ENCODE data around the gene TSPAN9. TPM values are rescaled to one million over a fixed set of nuclear protein-coding genes. Genes with fewer than 3 reads are reported as not detected.

TSPAN9 gene
- total and polyA plus RNA-seq, 4 donors, result 17.4 to 62.9 (median 34.2) TPM

DNA sequence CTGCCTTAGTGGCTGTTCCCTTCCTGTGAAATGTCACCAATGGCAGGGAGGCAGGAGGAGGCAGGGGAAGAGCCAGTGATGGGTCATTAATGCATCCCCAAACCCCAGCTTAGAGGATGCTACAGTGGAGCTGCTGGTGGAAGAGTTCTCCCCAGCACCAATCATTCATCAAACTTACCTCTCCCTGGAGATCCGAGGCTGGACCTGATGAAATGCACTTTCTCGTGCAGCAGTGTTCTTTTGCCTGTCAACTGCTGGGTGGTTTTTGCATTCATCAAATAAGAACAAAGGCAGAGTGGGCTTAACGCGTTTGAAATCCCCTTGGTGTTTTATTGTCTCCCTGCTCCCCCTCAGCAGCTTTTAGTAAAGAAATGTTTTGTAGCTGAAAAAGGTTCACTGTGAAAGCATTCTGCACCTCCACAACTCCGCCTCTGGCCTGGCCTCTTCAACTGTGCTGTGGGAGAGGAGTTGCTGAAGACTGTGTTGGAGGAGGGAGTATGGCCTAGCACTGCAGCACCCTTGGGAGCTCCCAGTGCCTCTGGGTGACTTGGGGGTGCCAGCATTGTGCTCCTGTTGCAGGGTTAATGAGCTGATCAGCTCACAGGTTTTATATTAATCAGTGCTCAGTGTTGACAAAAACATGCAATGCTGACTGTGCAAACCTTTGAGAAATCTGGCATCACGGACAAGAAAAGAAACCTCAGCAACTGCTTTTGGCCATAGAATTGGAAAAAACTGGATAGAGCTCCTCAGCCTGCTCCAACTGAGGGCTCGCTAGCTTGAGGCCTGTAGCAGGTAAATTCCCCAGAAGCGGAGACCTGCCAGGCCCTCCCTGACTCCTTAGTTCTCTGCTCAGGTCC lies 14.4 kb downstream of the TSPAN9 start:
- peak overlapping the region in 1 of 2 donors; percentile 70 for H3K9ac ChIP-seq (ENCODE audit: low read depth in 1 of 2, low read length in 2 of 2)
- TF ChIP-seq HNF4A (conservative IDR thresholded peaks at IDR 0.05), result peak in 1 of 2 donors; percentile 22
- TF ChIP-seq, protein P1, sequence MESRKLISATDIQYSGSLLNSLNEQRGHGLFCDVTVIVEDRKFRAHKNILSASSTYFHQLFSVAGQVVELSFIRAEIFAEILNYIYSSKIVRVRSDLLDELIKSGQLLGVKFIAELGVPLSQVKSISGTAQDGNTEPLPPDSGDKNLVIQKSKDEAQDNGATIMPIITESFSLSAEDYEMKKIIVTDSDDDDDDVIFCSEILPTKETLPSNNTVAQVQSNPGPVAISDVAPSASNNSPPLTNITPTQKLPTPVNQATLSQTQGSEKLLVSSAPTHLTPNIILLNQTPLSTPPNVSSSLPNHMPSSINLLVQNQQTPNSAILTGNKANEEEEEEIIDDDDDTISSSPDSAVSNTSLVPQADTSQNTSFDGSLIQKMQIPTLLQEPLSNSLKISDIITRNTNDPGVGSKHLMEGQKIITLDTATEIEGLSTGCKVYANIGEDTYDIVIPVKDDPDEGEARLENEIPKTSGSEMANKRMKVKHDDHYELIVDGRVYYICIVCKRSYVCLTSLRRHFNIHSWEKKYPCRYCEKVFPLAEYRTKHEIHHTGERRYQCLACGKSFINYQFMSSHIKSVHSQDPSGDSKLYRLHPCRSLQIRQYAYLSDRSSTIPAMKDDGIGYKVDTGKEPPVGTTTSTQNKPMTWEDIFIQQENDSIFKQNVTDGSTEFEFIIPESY (IDR thresholded peaks at IDR 0.05), result no peak
- 54% methylated on average over 8 of the region's 8 CpGs for WGBS

DNA sequence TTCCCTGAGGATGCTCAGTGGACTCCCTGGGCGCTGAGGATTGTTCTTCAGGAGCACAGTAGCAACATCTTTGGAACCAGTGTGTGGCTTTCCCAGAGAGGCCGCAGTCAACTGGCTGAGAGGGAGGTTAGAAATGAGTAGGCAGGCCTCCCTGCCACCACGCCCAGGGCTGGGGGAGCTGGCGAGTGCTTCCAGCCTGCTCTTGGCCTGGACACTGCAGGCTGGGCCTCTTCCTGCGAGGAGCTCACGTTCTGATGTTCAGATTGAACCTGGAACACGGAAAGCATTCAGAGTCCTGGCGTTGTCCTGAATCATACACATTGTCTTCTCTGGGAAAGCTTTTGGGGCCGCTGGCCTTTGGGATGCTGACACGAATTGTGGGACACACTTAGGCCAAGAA lies 15.6 kb downstream of the TSPAN9 start:
- Histone ChIP-seq H3K9me3 (ENCODE audit: control insufficient read depth in 4 of 4, low read length in 3 of 4) (no peaks in the 10 kb centered on the region), H3K27ac (ENCODE audit: low read depth in 1 of 2, low read length in 2 of 2) (peak overlapping the region in 1 of 2 donors; percentile 15), H3K4me1 (ENCODE audit: control insufficient read depth in 4 of 4, insufficient read depth in 4 of 4, low read length in 3 of 4) (peaks cover 20 to 62% (median 43%) of the 10 kb centered on the region in 4 donors), H3K27me3 (ENCODE audit: control insufficient read depth in 4 of 4, insufficient read depth in 4 of 4, low read length in 3 of 4) (no peaks in the 10 kb centered on the region), H3K36me3 (ENCODE audit: control insufficient read depth in 4 of 4, insufficient read depth in 3 of 4, low read depth in 1 of 4, low read length in 3 of 4) (peaks cover 0 to 2% (median 0%) of the 10 kb centered on the region in 4 donors), H3K4me3 (ENCODE audit: low read depth in 1 of 3, low read length in 3 of 3) (no peak overlapping the region), H3K9ac (ENCODE audit: low read depth in 1 of 2, low read length in 2 of 2) (no peak overlapping the region)
- TF ChIP-seq, protein P2, sequence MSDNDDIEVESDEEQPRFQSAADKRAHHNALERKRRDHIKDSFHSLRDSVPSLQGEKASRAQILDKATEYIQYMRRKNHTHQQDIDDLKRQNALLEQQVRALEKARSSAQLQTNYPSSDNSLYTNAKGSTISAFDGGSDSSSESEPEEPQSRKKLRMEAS (IDR thresholded peaks at IDR 0.05), result no peak
- TF ChIP-seq JUND (IDR thresholded peaks at IDR 0.05), result no peak
- TF ChIP-seq HNF4G (IDR thresholded peaks at IDR 0.05), result no peak
- TF ChIP-seq, protein P3, sequence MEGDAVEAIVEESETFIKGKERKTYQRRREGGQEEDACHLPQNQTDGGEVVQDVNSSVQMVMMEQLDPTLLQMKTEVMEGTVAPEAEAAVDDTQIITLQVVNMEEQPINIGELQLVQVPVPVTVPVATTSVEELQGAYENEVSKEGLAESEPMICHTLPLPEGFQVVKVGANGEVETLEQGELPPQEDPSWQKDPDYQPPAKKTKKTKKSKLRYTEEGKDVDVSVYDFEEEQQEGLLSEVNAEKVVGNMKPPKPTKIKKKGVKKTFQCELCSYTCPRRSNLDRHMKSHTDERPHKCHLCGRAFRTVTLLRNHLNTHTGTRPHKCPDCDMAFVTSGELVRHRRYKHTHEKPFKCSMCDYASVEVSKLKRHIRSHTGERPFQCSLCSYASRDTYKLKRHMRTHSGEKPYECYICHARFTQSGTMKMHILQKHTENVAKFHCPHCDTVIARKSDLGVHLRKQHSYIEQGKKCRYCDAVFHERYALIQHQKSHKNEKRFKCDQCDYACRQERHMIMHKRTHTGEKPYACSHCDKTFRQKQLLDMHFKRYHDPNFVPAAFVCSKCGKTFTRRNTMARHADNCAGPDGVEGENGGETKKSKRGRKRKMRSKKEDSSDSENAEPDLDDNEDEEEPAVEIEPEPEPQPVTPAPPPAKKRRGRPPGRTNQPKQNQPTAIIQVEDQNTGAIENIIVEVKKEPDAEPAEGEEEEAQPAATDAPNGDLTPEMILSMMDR (IDR thresholded peaks at IDR 0.05; ENCODE audit: low read depth, low read length, missing input control), result no peak
- no peak for TF ChIP-seq RXRA (IDR thresholded peaks at IDR 0.05)
- no peak for TF ChIP-seq NR2F2 (IDR thresholded peaks at IDR 0.05)
- TF ChIP-seq TAF1 (conservative IDR thresholded peaks at IDR 0.05), result no peak
- no peak for TF ChIP-seq SP1 (IDR thresholded peaks at IDR 0.05)
- TF ChIP-seq YY1 (IDR thresholded peaks at IDR 0.05), result no peak
- no peak for TF ChIP-seq HNF4A (conservative IDR thresholded peaks at IDR 0.05)
- TF ChIP-seq, protein P4, sequence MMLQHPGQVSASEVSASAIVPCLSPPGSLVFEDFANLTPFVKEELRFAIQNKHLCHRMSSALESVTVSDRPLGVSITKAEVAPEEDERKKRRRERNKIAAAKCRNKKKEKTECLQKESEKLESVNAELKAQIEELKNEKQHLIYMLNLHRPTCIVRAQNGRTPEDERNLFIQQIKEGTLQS (IDR thresholded peaks at IDR 0.05), result no peak
- TF ChIP-seq FOXA1 (IDR thresholded peaks at IDR 0.05), result no peak
- TF ChIP-seq RAD21 (IDR thresholded peaks at IDR 0.05), result no peak
- DNase-seq (ENCODE audit: low spot score), result no peak
- WGBS, result 91% methylated on average over 10 of the region's 10 CpGs

More for the DNA sequence above, 14.4 kb downstream of the TSPAN9 start:
- H3K36me3 ChIP-seq (ENCODE audit: control insufficient read depth in 4 of 4, insufficient read depth in 3 of 4, low read depth in 1 of 4, low read length in 3 of 4), result peaks cover 0 to 2% (median 0%) of the 10 kb centered on the region in 4 donors
- peak overlapping the region; percentile 3 to 46 for H3K27ac ChIP-seq (ENCODE audit: low read depth in 1 of 2, low read length in 2 of 2)
- no peak for DNase-seq (ENCODE audit: low spot score)
- H3K9me3 ChIP-seq (ENCODE audit: control insufficient read depth in 4 of 4, low read length in 3 of 4), result no peaks in the 10 kb centered on the region
- H3K4me3 ChIP-seq (ENCODE audit: low read depth in 1 of 3, low read length in 3 of 3), result no peak overlapping the region
- H3K27me3 ChIP-seq (ENCODE audit: control insufficient read depth in 4 of 4, insufficient read depth in 4 of 4, low read length in 3 of 4), result no peaks in the 10 kb centered on the region
- H3K4me1 ChIP-seq (ENCODE audit: control insufficient read depth in 4 of 4, insufficient read depth in 4 of 4, low read length in 3 of 4), result peaks cover 15 to 63% (median 41%) of the 10 kb centered on the region in 4 donors

Measured in liver (tissue), 9 donors.